T-helper 17 cell (primary cell): ENCODE measurements around the gene COPRS. TPM values are rescaled to one million over a fixed set of nuclear protein-coding genes. Genes with fewer than 3 reads are reported as not detected.
"Not testable (repeated sequence)": the region's sequence is repeated elsewhere in the genome, so short reads cannot be mapped to it uniquely, and the experiment has no call there.

ENCODE experiments used
- ATAC-seq: fragments of 150-1000 bp; cut with Tn5 transposase; 2 replicates; pipeline ENCODE4 v1.10.0; 2021; ENCODE audit warnings: mild to moderate bottlenecking, moderate library complexity
- DNase-seq, 3 donors: peaks; one replicate each; pipeline versions ENCODE4 v3.0.0 to v3.0.0-alpha.2; 2020 to 2021
- H3K9me3 ChIP-seq: one replicate; pipeline ENCODE4 v1.7.0; 2013; ENCODE audit warnings: low read length, mild to moderate bottlenecking; ENCODE audit not compliant: control insufficient read depth, poor library complexity, severe bottlenecking
- H3K27ac Mint-ChIP-seq: one replicate; pipeline ENCODE4 v1.8.0; 2022; ENCODE audit warnings: mild to moderate bottlenecking, moderate library complexity, mixed read lengths
- H3K27me3 Mint-ChIP-seq: one replicate; pipeline ENCODE4 v1.8.0; 2022; ENCODE audit warnings: mixed read lengths
- H3K36me3 Mint-ChIP-seq: one replicate; pipeline ENCODE4 v1.8.0; 2022; ENCODE audit warnings: low read depth, mixed read lengths
- H3K4me1 Mint-ChIP-seq: one replicate; pipeline ENCODE4 v1.8.0; 2022; ENCODE audit warnings: mild to moderate bottlenecking, mixed read lengths
- H3K4me3 Mint-ChIP-seq: one replicate; pipeline ENCODE4 v1.8.0; 2022; ENCODE audit warnings: mild to moderate bottlenecking, moderate library complexity, mixed read lengths
- total RNA-seq, 4 donors: library from RNA in 2 of 4; stranded (reverse) in 2 of 4; gene quantifications; one replicate each; pipeline ENCODE4 v1.2.3 and lab custom pipeline; 2022 to 2026

Gene COPRS
- total RNA-seq, 2 donors from 2014 or later: 3.2 to 3.5 TPM

DNA sequence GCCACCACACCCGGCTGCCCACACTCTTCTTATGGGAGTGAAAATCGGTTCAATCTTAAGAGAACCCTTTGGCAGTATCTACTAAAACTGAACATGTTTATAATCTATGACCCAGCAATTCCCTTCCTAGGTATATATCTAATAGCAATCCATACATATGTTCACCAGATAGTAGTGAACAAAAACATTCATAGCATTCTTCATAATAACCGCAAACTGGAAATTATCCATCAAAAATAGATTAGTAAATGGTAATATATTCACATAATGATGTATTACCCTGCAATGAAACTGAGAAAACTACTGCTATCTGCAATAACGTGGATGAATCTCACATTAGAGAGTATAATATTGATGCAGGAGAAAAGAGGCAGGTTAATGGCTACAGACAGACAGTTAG, 23.1 kb downstream of the COPRS start:
- H3K9me3 ChIP-seq: no peaks in the 10 kb centered on the region
- Mint-ChIP-seq H3K27me3 (peaks cover 14% of the 10 kb centered on the region), H3K27ac (no peak overlapping the region), H3K4me3 (no peak overlapping the region), H3K4me1 (peaks cover 3% of the 10 kb centered on the region), H3K36me3 (peaks cover 2% of the 10 kb centered on the region)
- ATAC-seq (no peak), DNase-seq (no peak)

GRCh38 chr17:31834448-31834847, 24.6 kb downstream of the COPRS start:
- H3K27me3 Mint-ChIP-seq: peaks cover 14% of the 10 kb centered on the region
- no peak overlapping the region for H3K27ac Mint-ChIP-seq
- peaks cover 2% of the 10 kb centered on the region for H3K36me3 Mint-ChIP-seq
- no peak overlapping the region for H3K4me3 Mint-ChIP-seq
- DNase-seq: no peak
- H3K4me1 Mint-ChIP-seq: peaks cover 3% of the 10 kb centered on the region
- ATAC-seq: no peak
- H3K9me3 ChIP-seq: no peaks in the 10 kb centered on the region

- H3K4me1 Mint-ChIP-seq: peaks cover 5% of the 10 kb centered on the region
- H3K9me3 ChIP-seq: no peaks in the 10 kb centered on the region
- DNase-seq (no peak), ATAC-seq (no peak)
- H3K36me3 Mint-ChIP-seq: peaks cover 2% of the 10 kb centered on the region
- H3K27me3 Mint-ChIP-seq: peaks cover 11% of the 10 kb centered on the region
- H3K4me3 Mint-ChIP-seq: no peak overlapping the region
- no peak overlapping the region for H3K27ac Mint-ChIP-seq
Observed at GRCh38 chr17:31832746-31833145, 26.3 kb downstream of the COPRS start.

DNA sequence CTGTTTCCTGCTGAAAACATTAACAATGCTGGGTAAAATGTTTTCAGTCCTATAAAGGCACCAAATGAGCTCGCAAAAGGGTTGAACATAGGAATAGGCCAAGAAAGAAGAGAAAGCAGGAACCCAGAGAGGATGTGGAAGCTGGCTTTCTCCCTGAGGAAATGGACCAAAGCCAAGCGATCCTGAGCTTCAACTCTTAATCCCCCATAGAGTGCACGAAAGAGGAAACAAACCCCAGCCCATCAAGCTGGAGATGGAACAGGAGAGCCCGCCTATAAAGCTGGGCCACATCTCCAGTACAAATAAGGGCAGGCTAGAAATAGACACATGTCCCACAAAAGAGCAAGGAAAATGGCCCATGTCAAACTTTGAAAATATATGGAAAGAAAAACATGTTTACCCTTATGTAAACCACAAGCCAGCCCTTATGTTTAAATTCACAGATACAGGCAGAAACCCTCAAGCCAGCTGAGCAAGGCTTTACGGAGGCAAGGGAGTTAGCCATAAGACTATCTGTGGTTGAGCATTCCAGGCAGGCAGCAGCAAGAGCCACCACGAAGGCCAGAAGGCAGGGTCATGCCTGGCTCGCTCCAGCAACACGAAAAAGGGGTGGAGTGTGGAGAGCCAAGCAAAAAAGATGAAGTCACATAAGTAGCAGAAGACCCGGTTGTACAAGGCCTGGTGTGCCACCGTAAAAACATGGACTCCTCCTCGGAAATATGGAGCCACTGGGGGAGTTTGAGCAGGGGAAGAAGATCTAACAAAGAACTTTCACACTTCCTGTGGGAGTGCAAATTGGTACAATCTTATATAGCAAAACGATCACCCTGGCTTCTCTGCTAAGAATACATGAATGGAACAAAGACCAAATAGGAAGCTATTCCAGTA, 27.8 kb downstream of the COPRS start:
- no peaks in the 10 kb centered on the region for H3K9me3 ChIP-seq
- no peak for ATAC-seq
- no peak for DNase-seq
- Mint-ChIP-seq H3K27me3 (peaks cover 11% of the 10 kb centered on the region), H3K4me3 (no peak overlapping the region), H3K4me1 (peaks cover 5% of the 10 kb centered on the region), H3K36me3 (peaks cover 2% of the 10 kb centered on the region), H3K27ac (no peak overlapping the region)

DNA sequence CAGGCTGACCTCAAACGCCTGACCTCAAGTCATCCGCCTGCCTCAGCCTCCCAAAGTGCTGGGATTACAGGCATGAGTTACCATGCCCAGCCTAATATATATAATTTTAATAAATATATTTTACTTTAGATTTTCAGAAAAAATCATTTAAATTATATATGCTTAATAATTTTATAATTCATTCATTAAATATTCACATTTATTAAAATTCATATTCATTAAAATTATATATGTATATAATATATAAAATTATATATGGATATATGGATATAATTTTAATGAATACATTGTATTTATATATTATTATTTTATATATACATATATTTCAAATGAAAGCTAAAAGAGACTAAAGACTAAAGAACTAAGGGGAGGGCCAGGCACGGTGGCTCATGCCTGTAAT, 29.4 kb downstream of the COPRS start:
- ATAC-seq (no peak), DNase-seq (no peak)
- Mint-ChIP-seq H3K4me3 (no peak overlapping the region), H3K4me1 (peaks cover 5% of the 10 kb centered on the region), H3K27me3 (peaks cover 11% of the 10 kb centered on the region), H3K27ac (no peak overlapping the region), H3K36me3 (peaks cover 2% of the 10 kb centered on the region)
- no peaks in the 10 kb centered on the region for H3K9me3 ChIP-seq

- DNase-seq, H3K36me3 Mint-ChIP-seq, H3K4me3 Mint-ChIP-seq, ATAC-seq, H3K9me3 ChIP-seq, H3K4me1 Mint-ChIP-seq, H3K27ac Mint-ChIP-seq: not testable (repeated sequence)
- peaks cover 11% of the 10 kb centered on the region for H3K27me3 Mint-ChIP-seq
Observed at GRCh38 chr17:31828955-31829354, 30.1 kb downstream of the COPRS start.

- Mint-ChIP-seq H3K4me1 (peaks cover 3% of the 10 kb centered on the region), H3K36me3 (no peaks in the 10 kb centered on the region), H3K27ac (no peak overlapping the region), H3K27me3 (peaks cover 9% of the 10 kb centered on the region), H3K4me3 (no peak overlapping the region)
- H3K9me3 ChIP-seq: no peaks in the 10 kb centered on the region
- no peak for DNase-seq
- ATAC-seq: no peak
Observed at GRCh38 chr17:31825961-31826691, 32.9 kb downstream of the COPRS start.

DNA sequence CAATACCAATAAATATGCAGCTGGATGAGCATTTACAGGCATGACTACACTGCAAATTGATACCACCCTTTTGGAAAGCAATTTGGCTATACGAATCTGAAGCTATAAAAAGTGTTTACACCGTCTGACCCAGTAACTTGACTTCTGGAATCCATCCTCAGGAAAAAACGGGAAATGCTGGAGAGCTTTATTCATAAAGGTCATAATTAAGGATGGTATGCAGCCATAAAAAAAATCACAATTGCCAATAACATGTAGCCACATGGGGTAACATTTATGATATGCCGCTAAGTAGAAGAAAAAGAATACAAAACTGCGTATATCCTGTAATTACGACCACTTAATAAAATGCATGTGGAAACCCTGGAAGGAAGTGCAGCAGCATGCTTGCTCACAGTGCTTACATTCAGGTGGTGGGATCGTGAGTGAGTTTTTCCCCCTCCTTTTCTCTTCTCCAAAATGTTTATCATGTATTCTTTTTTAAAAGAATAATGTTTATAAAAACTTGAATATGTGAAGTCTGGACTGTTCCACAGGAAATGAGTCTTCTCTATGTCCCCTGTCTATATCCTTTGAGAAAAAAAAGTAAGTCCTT, 34.2 kb downstream of the COPRS start:
- DNase-seq: no peak

GRCh38 chr17:31823014-31823413, 36.0 kb downstream of the COPRS start:
- DNase-seq (no peak), ATAC-seq (no peak)
- Mint-ChIP-seq H3K36me3 (peaks cover 2% of the 10 kb centered on the region), H3K4me3 (no peak overlapping the region), H3K4me1 (peaks cover 3% of the 10 kb centered on the region), H3K27ac (no peak overlapping the region), H3K27me3 (peaks cover 11% of the 10 kb centered on the region)
- H3K9me3 ChIP-seq: no peaks in the 10 kb centered on the region

More for the DNA sequence above, 34.2 kb downstream of the COPRS start:
- H3K36me3 Mint-ChIP-seq: peaks cover 2% of the 10 kb centered on the region
- no peak overlapping the region for H3K27ac Mint-ChIP-seq
- peaks cover 11% of the 10 kb centered on the region for H3K27me3 Mint-ChIP-seq
- peaks cover 3% of the 10 kb centered on the region for H3K4me1 Mint-ChIP-seq
- ATAC-seq: no peak
- no peak overlapping the region for H3K4me3 Mint-ChIP-seq
- no peaks in the 10 kb centered on the region for H3K9me3 ChIP-seq

DNA sequence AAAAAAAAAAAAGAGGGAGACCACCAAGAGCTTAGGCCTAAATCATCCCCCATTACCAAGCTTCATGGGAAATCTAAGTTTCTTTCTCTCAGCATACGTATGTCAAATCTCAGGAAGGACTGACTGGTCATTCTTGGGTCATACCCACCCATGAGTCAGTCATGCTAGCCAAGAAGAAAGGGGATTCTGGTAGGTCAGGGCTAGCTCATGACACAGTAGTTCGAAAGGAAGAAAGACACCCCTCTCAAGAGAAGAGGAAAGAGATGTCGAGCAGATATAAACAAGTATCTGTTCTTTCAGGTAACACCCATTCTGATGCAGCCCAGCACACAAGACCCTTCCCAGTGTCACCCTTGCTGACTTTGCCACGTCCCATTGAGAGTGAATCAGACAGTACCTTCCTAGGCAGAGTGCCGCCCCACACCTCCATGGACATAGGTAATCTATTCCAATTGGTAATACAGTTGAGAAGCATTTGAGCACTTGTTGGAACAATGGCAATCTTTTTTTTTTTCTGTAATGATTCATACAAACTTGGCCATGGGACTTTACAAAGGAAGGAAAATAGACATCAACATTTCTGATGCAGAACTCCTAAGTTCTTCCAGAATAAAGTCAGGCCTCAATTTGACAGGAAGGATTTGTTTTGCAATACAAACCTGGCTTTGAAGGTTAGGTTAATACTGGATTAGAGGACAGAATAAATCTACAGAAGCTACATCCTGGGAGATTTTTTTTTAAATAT, 38.2 kb downstream of the COPRS start:
- H3K4me3 Mint-ChIP-seq: no peak overlapping the region
- H3K4me1 Mint-ChIP-seq: no peaks in the 10 kb centered on the region
- no peak overlapping the region for H3K27ac Mint-ChIP-seq
- H3K36me3 Mint-ChIP-seq: peaks cover 2% of the 10 kb centered on the region
- ATAC-seq (no peak), DNase-seq (no peak)
- H3K9me3 ChIP-seq: no peaks in the 10 kb centered on the region
- H3K27me3 Mint-ChIP-seq: peaks cover 5% of the 10 kb centered on the region

- no peak for ATAC-seq
- peaks cover 2% of the 10 kb centered on the region for H3K36me3 Mint-ChIP-seq
Observed at GRCh38 chr17:31819578-31819977, 39.5 kb downstream of the COPRS start.

GRCh38 chr17:31818863-31819262, 40.2 kb downstream of the COPRS start:
- H3K36me3 Mint-ChIP-seq, ATAC-seq, H3K27me3 Mint-ChIP-seq, H3K4me3 Mint-ChIP-seq, H3K4me1 Mint-ChIP-seq, DNase-seq, H3K27ac Mint-ChIP-seq, H3K9me3 ChIP-seq: not testable (repeated sequence)

More at GRCh38 chr17:31819578-31819977, 39.5 kb downstream of the COPRS start:
- no peak for DNase-seq
- H3K27ac Mint-ChIP-seq: no peak overlapping the region
- no peaks in the 10 kb centered on the region for H3K9me3 ChIP-seq
- H3K4me3 Mint-ChIP-seq: no peak overlapping the region
- no peaks in the 10 kb centered on the region for H3K4me1 Mint-ChIP-seq
- peaks cover 5% of the 10 kb centered on the region for H3K27me3 Mint-ChIP-seq
